Measurements from ENCODE around the gene CRIM1. TPM values are rescaled to one million over a fixed set of nuclear protein-coding genes. Genes with fewer than 3 reads are reported as not detected.
A peak's percentile ranks its signal among the peaks of the same experiment; 100 is the strongest.

Gene CRIM1
- total and polyA plus RNA-seq, 7 donors = 3.0 to 148 (median 55.6) TPM

DNA sequence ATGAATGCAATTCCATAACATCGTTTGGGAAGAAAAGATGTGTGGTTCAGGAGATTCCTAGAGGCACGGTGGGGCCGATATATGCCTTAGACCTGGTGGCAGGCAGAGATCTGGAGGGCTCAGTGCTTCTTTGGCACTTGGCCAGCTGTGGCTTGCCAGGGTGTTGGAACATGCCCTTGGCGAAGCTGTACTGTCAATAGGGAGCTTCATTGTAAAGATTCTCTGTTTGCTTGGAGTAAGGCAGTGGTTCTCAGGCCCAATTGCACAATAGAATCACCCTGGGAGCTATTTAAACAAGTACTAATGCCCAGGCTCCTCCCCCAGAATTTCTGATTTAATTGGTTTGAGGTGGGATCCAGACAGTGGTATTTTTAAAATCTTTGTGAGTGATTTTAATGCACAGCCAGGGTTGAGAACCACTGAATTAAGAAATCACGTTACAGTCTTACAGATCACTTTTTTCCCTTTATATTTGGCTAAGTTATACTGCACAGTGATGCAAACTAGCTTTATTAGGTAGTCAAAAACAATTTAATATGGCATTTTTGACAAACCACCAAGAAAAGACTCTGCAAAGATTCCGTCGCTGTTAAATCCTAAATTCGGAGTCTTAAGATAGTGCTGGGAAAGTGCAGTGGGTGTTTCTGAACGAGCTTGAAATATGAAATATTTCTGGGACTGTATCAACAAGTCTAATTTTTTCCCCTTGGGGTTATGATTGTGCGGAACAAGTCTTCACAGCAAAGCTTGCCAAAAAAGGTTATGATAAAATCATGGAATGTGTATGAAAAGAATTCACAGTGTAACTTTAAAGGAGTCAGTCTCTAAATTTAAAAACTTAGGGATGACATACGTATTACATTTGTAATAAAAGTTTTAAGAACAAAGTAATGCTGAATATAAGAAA is 78.0 kb downstream of the CRIM1 start:
- Histone ChIP-seq H3K4me1 (peaks cover 0 to 71% (median 57%) of the 10 kb centered on the region in 4 donors), H3K36me3 (no peaks in the 10 kb centered on the region), H3K9me3 (no peaks in the 10 kb centered on the region), H3K4me3 (peak overlapping the region in 1 of 4 donors; percentile 20), H3K27me3 (no peaks in the 10 kb centered on the region), H3K27ac (peak overlapping the region; percentile 48 to 86 (median 80))
- intact Hi-C loops (cut with DNase I) = loop anchor here (5.0 kb wide), 1 partner anchor 56 kb away; no protein-coding TSS in a partner anchor
- 72 to 76% methylated on average over 11 of the region's 11 CpGs for WGBS, 2 donors
- peak; percentile 75 for DNase-seq
- TF ChIP-seq POLR2AphosphoS5 (IDR thresholded peaks at IDR 0.05) (peak in 1 of 4 donors; percentile 5), EP300 (IDR thresholded peaks at IDR 0.05) (no peak)

DNA sequence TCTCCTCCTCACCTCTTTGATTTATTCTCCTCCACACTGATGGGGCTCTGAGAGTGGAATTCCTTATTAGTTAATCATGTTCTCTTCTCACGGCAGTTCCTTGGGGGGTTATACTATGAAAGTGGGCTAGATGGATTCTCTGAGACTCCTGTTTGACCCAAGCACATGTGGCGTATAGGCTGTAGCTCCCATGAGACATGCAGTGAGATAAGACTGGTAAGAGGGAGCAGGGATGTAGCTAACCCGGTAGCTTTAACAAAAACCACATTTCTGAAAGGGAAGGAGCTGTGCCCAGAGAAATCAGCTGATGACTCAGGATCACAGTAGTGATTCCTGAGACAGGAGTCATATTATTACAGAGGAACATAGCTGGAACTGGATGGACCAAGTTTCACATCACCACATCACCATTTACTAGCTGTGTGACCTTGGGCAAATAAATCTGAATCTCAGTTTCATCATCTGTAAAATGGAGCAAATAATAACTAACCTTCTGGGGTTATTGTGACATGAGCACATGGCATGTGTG is 82.9 kb downstream of the CRIM1 start:
- Histone ChIP-seq H3K9me3 (no peaks in the 10 kb centered on the region), H3K4me3 (no peak overlapping the region), H3K36me3 (peaks cover 0 to 4% (median 2%) of the 10 kb centered on the region in 4 donors), H3K27me3 (no peaks in the 10 kb centered on the region), H3K4me1 (peaks cover 0 to 65% (median 43%) of the 10 kb centered on the region in 4 donors), H3K27ac (peak overlapping the region; percentile 13 to 86 (median 80))
- no peak for DNase-seq
- intact Hi-C loops (cut with DNase I) = loop anchor here (5.0 kb wide), 1 partner anchor 41 kb away; no protein-coding TSS in a partner anchor
- 86 to 93% methylated on average over 3 of the region's 3 CpGs for WGBS, 2 donors
- TF ChIP-seq POLR2A (IDR thresholded peaks at IDR 0.05) (no peak), EP300 (IDR thresholded peaks at IDR 0.05) (no peak), POLR2AphosphoS5 (IDR thresholded peaks at IDR 0.05) (peak in 1 of 4 donors; percentile 51)
- TF ChIP-seq, protein P1, sequence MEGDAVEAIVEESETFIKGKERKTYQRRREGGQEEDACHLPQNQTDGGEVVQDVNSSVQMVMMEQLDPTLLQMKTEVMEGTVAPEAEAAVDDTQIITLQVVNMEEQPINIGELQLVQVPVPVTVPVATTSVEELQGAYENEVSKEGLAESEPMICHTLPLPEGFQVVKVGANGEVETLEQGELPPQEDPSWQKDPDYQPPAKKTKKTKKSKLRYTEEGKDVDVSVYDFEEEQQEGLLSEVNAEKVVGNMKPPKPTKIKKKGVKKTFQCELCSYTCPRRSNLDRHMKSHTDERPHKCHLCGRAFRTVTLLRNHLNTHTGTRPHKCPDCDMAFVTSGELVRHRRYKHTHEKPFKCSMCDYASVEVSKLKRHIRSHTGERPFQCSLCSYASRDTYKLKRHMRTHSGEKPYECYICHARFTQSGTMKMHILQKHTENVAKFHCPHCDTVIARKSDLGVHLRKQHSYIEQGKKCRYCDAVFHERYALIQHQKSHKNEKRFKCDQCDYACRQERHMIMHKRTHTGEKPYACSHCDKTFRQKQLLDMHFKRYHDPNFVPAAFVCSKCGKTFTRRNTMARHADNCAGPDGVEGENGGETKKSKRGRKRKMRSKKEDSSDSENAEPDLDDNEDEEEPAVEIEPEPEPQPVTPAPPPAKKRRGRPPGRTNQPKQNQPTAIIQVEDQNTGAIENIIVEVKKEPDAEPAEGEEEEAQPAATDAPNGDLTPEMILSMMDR (IDR thresholded peaks at IDR 0.05) = no peak

DNA sequence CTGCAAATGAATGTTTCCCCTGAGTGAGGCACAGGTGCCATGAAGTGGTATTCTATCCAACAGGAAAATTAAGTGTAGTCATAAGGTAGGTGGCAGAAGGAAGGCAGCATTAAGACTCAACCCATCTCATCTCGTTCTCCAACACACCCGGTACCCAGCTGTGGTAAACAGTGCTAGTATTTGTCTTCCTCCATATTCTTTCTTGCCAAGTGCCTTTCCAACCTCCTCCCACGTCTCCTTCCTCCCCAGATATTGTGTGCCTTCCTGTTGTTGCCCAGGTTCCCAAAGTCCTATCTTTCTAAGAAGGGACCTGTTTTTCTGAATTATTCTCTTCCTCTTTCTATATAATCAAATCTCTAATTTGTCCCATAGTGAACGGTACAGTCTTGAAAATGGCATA is 83.5 kb downstream of the CRIM1 start:
- peak overlapping the region; percentile 13 to 86 (median 80) for H3K27ac ChIP-seq
- H3K9me3 ChIP-seq = no peaks in the 10 kb centered on the region
- TF ChIP-seq, protein P1 (IDR thresholded peaks at IDR 0.05) = no peak
- TF ChIP-seq POLR2AphosphoS5 (IDR thresholded peaks at IDR 0.05) (no peak), POLR2A (IDR thresholded peaks at IDR 0.05) (no peak), EP300 (IDR thresholded peaks at IDR 0.05) (no peak)
- H3K36me3 ChIP-seq = peaks cover 0 to 5% (median 2%) of the 10 kb centered on the region in 4 donors
- H3K27me3 ChIP-seq = no peaks in the 10 kb centered on the region
- DNase-seq = no peak
- intact Hi-C loops (cut with DNase I) = loop anchor here (5.0 kb wide), 1 partner anchor 42 kb away; no protein-coding TSS in a partner anchor
- 81 to 83% methylated on average over 4 of the region's 4 CpGs for WGBS, 2 donors
- peaks cover 0 to 63% (median 40%) of the 10 kb centered on the region in 4 donors for H3K4me1 ChIP-seq
- no peak overlapping the region for H3K4me3 ChIP-seq

DNA sequence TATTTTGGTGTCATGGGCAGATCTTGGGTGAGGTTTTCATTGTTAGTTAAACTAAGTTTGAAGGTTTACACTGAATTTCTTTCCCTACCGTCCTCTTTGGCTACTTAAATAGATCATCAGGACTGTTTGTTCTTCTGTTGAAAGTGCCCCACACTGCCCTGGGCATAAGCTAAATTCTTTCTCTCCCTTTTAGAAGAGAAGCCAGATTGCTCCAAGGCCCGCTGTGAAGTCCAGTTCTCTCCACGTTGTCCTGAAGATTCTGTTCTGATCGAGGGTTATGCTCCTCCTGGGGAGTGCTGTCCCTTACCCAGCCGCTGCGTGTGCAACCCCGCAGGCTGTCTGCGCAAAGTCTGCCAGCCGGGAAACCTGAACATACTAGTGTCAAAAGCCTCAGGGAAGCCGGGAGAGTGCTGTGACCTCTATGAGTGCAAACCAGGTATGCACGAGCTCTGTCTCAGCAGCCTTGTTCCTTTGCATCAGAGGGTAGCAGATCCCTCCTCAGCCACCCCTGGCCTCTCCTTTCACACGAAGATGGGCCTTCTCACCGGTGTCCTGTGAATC is 85.6 kb downstream of the CRIM1 start:
- no peak for DNase-seq
- no peaks in the 10 kb centered on the region for H3K27me3 ChIP-seq
- WGBS, 2 donors = 89% methylated on average over 13 of the region's 13 CpGs
- peak overlapping the region; percentile 59 to 86 (median 80) for H3K27ac ChIP-seq
- no peaks in the 10 kb centered on the region for H3K9me3 ChIP-seq
- no peak overlapping the region for H3K4me3 ChIP-seq
- TF ChIP-seq POLR2A (IDR thresholded peaks at IDR 0.05) = no peak
- TF ChIP-seq EP300 (IDR thresholded peaks at IDR 0.05) = no peak
- TF ChIP-seq, protein P1 (IDR thresholded peaks at IDR 0.05) = no peak
- no peak for TF ChIP-seq POLR2AphosphoS5 (IDR thresholded peaks at IDR 0.05)
- peaks cover 0 to 58% (median 37%) of the 10 kb centered on the region in 4 donors for H3K4me1 ChIP-seq
- H3K36me3 ChIP-seq = peaks cover 0 to 24% (median 4%) of the 10 kb centered on the region in 4 donors
- intact Hi-C loops (cut with DNase I) = no loop called here
